OCI-LY3 (cell line): ENCODE measurements around the gene JAG2.

Source experiments
- H2AFZ ChIP-seq: fragments of 200-600, 300-600 bp; shearing (Covaris generic); 2 replicates; pipeline ENCODE4 v1.6.0; 2014; ENCODE audit warnings: antibody characterized with exemption, low read depth, low read length
- H3K27ac ChIP-seq: fragments of 200-600, 300-600 bp; sonication (generic); 2 replicates; pipeline ENCODE4 v1.5.1; 2014; ENCODE audit warnings: mild to moderate bottlenecking, low read length, moderate library complexity, mixed read lengths
- H3K27me3 ChIP-seq: fragments of 200-600, 300-600 bp; sonication (generic); 2 replicates; pipeline ENCODE4 v1.6.1; 2014; ENCODE audit warnings: low read depth, low read length, mixed read lengths
- H3K36me3 ChIP-seq: fragments of 200-600, 300-600 bp; sonication (generic); replicated peaks from 2 replicates; pipeline ENCODE3; 2014; ENCODE audit warnings: low read depth, low read length, mixed read lengths
- H3K4me1 ChIP-seq: fragments of 300-600, 200-600 bp; sonication (generic); 2 replicates; pipeline ENCODE4 v1.6.1; 2014; ENCODE audit warnings: low read length, mixed read lengths
- H3K4me2 ChIP-seq: fragments of 200-600, 300-600 bp; sonication (generic); 2 replicates; pipeline ENCODE4 v1.6.1; 2014; ENCODE audit warnings: low read length, mixed read lengths
- H3K4me3 ChIP-seq: fragments of 300-600, 200-600 bp; sonication (generic); 2 replicates; pipeline ENCODE4 v1.5.1; 2014; ENCODE audit warnings: antibody characterized with exemption, mild to moderate bottlenecking, low read length, moderate library complexity
- H3K79me2 ChIP-seq: fragments of 300-600, 200-600 bp; shearing (Covaris generic); 2 replicates; pipeline ENCODE4 v1.6.1; 2014; ENCODE audit warnings: mild to moderate bottlenecking, low read length, mixed read lengths
- H3K9ac ChIP-seq: fragments of 300-600, 200-600 bp; shearing (Covaris generic); 2 replicates; pipeline ENCODE4 v1.6.0; 2014; ENCODE audit warnings: mild to moderate bottlenecking, low read length, moderate library complexity
- H3K9me3 ChIP-seq: fragments of 200-600, 300-600 bp; shearing (Covaris generic); 2 replicates; pipeline ENCODE4 v1.6.1; 2014; ENCODE audit warnings: low read length, mixed read lengths; ENCODE audit not compliant: insufficient read depth
- H4K20me1 ChIP-seq: fragments of 200-600, 300-600 bp; sonication (generic); 2 replicates; pipeline ENCODE4 v1.6.1; 2016; ENCODE audit warnings: low read length, mixed read lengths; ENCODE audit not compliant: insufficient read depth
- CTCF ChIP-seq: fragments of 200-600, 300-600 bp; sonication (generic); IDR thresholded peaks from 2 replicates; pipeline ENCODE4 v1.5.1; 2014; ENCODE audit warnings: antibody characterized with exemption, low read length, low read depth
- EZH2phosphoT487 ChIP-seq: fragments of 200-600 bp; shearing (Covaris generic); IDR thresholded peaks from 2 replicates; pipeline ENCODE4 v1.6.1; 2018; ENCODE audit warnings: antibody characterized with exemption, mixed run types, low read depth

JAG2 gene

GRCh38 chr14:105123981-105124765 lies 44.4 kb downstream of the JAG2 start:
- no peaks in the 10 kb centered on the region for H4K20me1 ChIP-seq
- H3K4me2 ChIP-seq: no peak overlapping the region
- H3K27ac ChIP-seq: no peak overlapping the region
- no peak for TF ChIP-seq CTCF
- no peak for TF ChIP-seq EZH2phosphoT487
- no peaks in the 10 kb centered on the region for H3K79me2 ChIP-seq
- H3K4me3 ChIP-seq: no peak overlapping the region
- H3K9me3 ChIP-seq: no peaks in the 10 kb centered on the region
- no peaks in the 10 kb centered on the region for H3K36me3 ChIP-seq
- no peaks in the 10 kb centered on the region for H3K4me1 ChIP-seq
- no peak overlapping the region for H2AFZ ChIP-seq
- no peak overlapping the region for H3K9ac ChIP-seq
- H3K27me3 ChIP-seq: peaks cover 36% of the 10 kb centered on the region

- no peaks in the 10 kb centered on the region for H3K9me3 ChIP-seq
These were observed 45.4 kb downstream of the JAG2 start for GRCh38 chr14:105123064-105123665.

GRCh38 chr14:105120056-105120455 lies 48.5 kb downstream of the JAG2 start:
- Histone ChIP-seq H4K20me1 (no peaks in the 10 kb centered on the region), H3K4me2 (no peak overlapping the region), H3K79me2 (no peaks in the 10 kb centered on the region), H3K27ac (no peak overlapping the region), H2AFZ (no peak overlapping the region), H3K4me3 (no peak overlapping the region), H3K4me1 (no peaks in the 10 kb centered on the region), H3K27me3 (peaks cover 33% of the 10 kb centered on the region), H3K9me3 (no peaks in the 10 kb centered on the region), H3K9ac (no peak overlapping the region), H3K36me3 (no peaks in the 10 kb centered on the region)
- TF ChIP-seq CTCF: no peak
- no peak for TF ChIP-seq EZH2phosphoT487

More at GRCh38 chr14:105123064-105123665, 45.4 kb downstream of the JAG2 start:
- Histone ChIP-seq H4K20me1 (no peaks in the 10 kb centered on the region), H3K27ac (no peak overlapping the region), H3K9ac (no peak overlapping the region), H3K79me2 (no peaks in the 10 kb centered on the region), H3K27me3 (peaks cover 39% of the 10 kb centered on the region), H3K4me3 (no peak overlapping the region), H3K4me2 (no peak overlapping the region), H2AFZ (no peak overlapping the region), H3K36me3 (no peaks in the 10 kb centered on the region), H3K4me1 (no peaks in the 10 kb centered on the region)
- no peak for TF ChIP-seq EZH2phosphoT487
- no peak for TF ChIP-seq CTCF

GRCh38 chr14:105119408-105120025 lies 49.1 kb downstream of the JAG2 start:
- no peak overlapping the region for H3K4me2 ChIP-seq
- no peak overlapping the region for H3K27ac ChIP-seq
- no peaks in the 10 kb centered on the region for H3K79me2 ChIP-seq
- no peak overlapping the region for H2AFZ ChIP-seq
- H3K36me3 ChIP-seq: no peaks in the 10 kb centered on the region
- no peaks in the 10 kb centered on the region for H4K20me1 ChIP-seq
- no peaks in the 10 kb centered on the region for H3K9me3 ChIP-seq
- H3K4me3 ChIP-seq: no peak overlapping the region
- H3K4me1 ChIP-seq: no peaks in the 10 kb centered on the region
- peaks cover 28% of the 10 kb centered on the region for H3K27me3 ChIP-seq
- H3K9ac ChIP-seq: no peak overlapping the region
- no peak for TF ChIP-seq CTCF
